H9 (cell line): ENCODE measurements around the gene FIGNL2. TPM values are rescaled to one million over a fixed set of nuclear protein-coding genes. Genes with fewer than 3 reads are reported as not detected.

Experiments
- DNase-seq: peaks from one replicate; pipeline ENCODE4 v3.0.0-alpha.2; 2017
- H2AFZ ChIP-seq: one replicate; pipeline ENCODE4 v1.6.1; 2013; ENCODE audit warnings: mild to moderate bottlenecking, low read length, control low read depth, moderate library complexity
- H2AK5ac ChIP-seq: 2 replicates; pipeline ENCODE4 v1.6.1; 2013; ENCODE audit warnings: low read length, control low read depth, mixed read lengths; ENCODE audit not compliant: insufficient read length
- H2BK120ac ChIP-seq: one replicate; pipeline ENCODE4 v1.6.1; 2013; ENCODE audit warnings: low read depth, mild to moderate bottlenecking, low read length, control low read depth, inconsistent platforms; ENCODE audit not compliant: poor library complexity, severe bottlenecking
- H2BK12ac ChIP-seq: 2 replicates; pipeline ENCODE4 v1.6.1; 2013; ENCODE audit warnings: low read length, control low read depth, mixed read lengths, low read depth; ENCODE audit not compliant: insufficient read length
- H2BK15ac ChIP-seq: 2 replicates; pipeline ENCODE4 v1.6.1; 2013; ENCODE audit warnings: low read depth, low read length, control low read depth
- H2BK20ac ChIP-seq: one replicate; pipeline ENCODE4 v1.6.1; 2013; ENCODE audit warnings: low read depth, mild to moderate bottlenecking, low read length, control low read depth, inconsistent platforms; ENCODE audit not compliant: poor library complexity, severe bottlenecking
- H2BK5ac ChIP-seq: 2 replicates; pipeline ENCODE4 v1.6.1; 2013; ENCODE audit warnings: low read length, control low read depth, mixed read lengths; ENCODE audit not compliant: insufficient read length
- H3K14ac ChIP-seq: 2 replicates; pipeline ENCODE4 v1.6.1; 2013; ENCODE audit warnings: low read length, control low read depth; ENCODE audit not compliant: insufficient read depth
- H3K18ac ChIP-seq: 2 replicates; pipeline ENCODE4 v1.6.1; 2013; ENCODE audit warnings: low read depth, mild to moderate bottlenecking, mixed read lengths, low read length, control low read depth; ENCODE audit not compliant: insufficient read length
- H3K23ac ChIP-seq: 2 replicates; pipeline ENCODE4 v1.6.1; 2013; ENCODE audit warnings: low read length, control low read depth, mixed read lengths, low read depth; ENCODE audit not compliant: insufficient read length
- H3K23me2 ChIP-seq: 2 replicates; pipeline ENCODE4 v1.6.1; 2013; ENCODE audit warnings: low read depth, mild to moderate bottlenecking, mixed read lengths, low read length, control low read depth; ENCODE audit not compliant: insufficient read length, poor library complexity, severe bottlenecking
- H3K27ac ChIP-seq: 2 replicates; pipeline ENCODE4 v1.5.1; 2013; ENCODE audit warnings: low read length, control low read depth, mixed read lengths, low read depth; ENCODE audit not compliant: insufficient read length
- H3K27me3 ChIP-seq: 2 replicates; pipeline ENCODE4 v1.6.1; 2013; ENCODE audit warnings: low read length, control low read depth, inconsistent platforms; ENCODE audit not compliant: insufficient read depth
- H3K4ac ChIP-seq: 2 replicates; pipeline ENCODE4 v1.6.1; 2013; ENCODE audit warnings: low read depth, mild to moderate bottlenecking, control low read depth, inconsistent platforms, low read length, moderate library complexity
- H3K4me1 ChIP-seq: 2 replicates; pipeline ENCODE4 v1.6.1; 2013; ENCODE audit warnings: low read length, control low read depth, inconsistent platforms; ENCODE audit not compliant: insufficient read depth
- H3K4me2 ChIP-seq: 2 replicates; pipeline ENCODE4 v1.6.1; 2013; ENCODE audit warnings: low read length, control low read depth, mixed read lengths; ENCODE audit not compliant: insufficient read length, insufficient read depth
- H3K56ac ChIP-seq: 2 replicates; pipeline ENCODE4 v1.6.1; 2013; ENCODE audit warnings: low read depth, mild to moderate bottlenecking, mixed read lengths, low read length, control low read depth; ENCODE audit not compliant: insufficient read length
- H3K79me1 ChIP-seq: 2 replicates; pipeline ENCODE4 v1.6.1; 2013; ENCODE audit warnings: low read depth, mild to moderate bottlenecking, moderate library complexity, low read length, control low read depth, inconsistent platforms; ENCODE audit not compliant: insufficient read depth, poor library complexity, severe bottlenecking
- H3K79me2 ChIP-seq: 2 replicates; pipeline ENCODE4 v1.6.1; 2013; ENCODE audit warnings: low read length, control low read depth, inconsistent platforms; ENCODE audit not compliant: insufficient read depth
- H3K9ac ChIP-seq: 2 replicates; pipeline ENCODE4 v1.6.1; 2013; ENCODE audit warnings: low read length, control low read depth, mixed read lengths; ENCODE audit not compliant: insufficient read length; ENCODE audit errors: extremely low read depth
- H3K9me3 ChIP-seq: one replicate; pipeline ENCODE4 v1.6.1; 2013; ENCODE audit warnings: low read depth, low read length, inconsistent platforms; ENCODE audit not compliant: control insufficient read depth
- H3T11ph ChIP-seq: one replicate; pipeline ENCODE4 v1.6.1; 2013; ENCODE audit warnings: mild to moderate bottlenecking, low read length, control low read depth, inconsistent platforms
- H4K20me1 ChIP-seq: one replicate; pipeline ENCODE4 v1.6.1; 2013; ENCODE audit not compliant: control insufficient read depth, insufficient read length, insufficient read depth
- H4K5ac ChIP-seq: 2 replicates; pipeline ENCODE4 v1.6.1; 2013; ENCODE audit warnings: low read depth, mild to moderate bottlenecking, mixed read lengths, low read length, control low read depth; ENCODE audit not compliant: insufficient read length
- H4K8ac ChIP-seq: replicated peaks from 2 replicates; pipeline ENCODE4 v1.6.1; 2013; ENCODE audit warnings: low read length, control low read depth, mixed read lengths, low read depth; ENCODE audit not compliant: insufficient read length
- H4K91ac ChIP-seq: 2 replicates; pipeline ENCODE4 v1.6.1; 2013; ENCODE audit warnings: low read depth, mild to moderate bottlenecking, moderate library complexity, mixed read lengths, low read length, control low read depth; ENCODE audit not compliant: insufficient read length
- H3K27ac Mint-ChIP-seq, 3 experiments: 2 replicates in 2 of 3; 3 replicates in 1 of 3; pipeline ENCODE4 v1.8.0; 2020 to 2021; ENCODE audit warnings: mixed read lengths in 3 of 3, mild to moderate bottlenecking in 1 of 3, moderate library complexity in 1 of 3
- H3K27me3 Mint-ChIP-seq: 2 replicates; pipeline ENCODE4 v1.8.0; 2021; ENCODE audit warnings: low read depth, mild to moderate bottlenecking, moderate library complexity, mixed read lengths
- H3K36me3 Mint-ChIP-seq, 3 experiments: 2 replicates in 2 of 3; 3 replicates in 1 of 3; pipeline ENCODE4 v1.8.0; 2020 to 2021; ENCODE audit warnings: low read depth in 3 of 3, mixed read lengths in 3 of 3; ENCODE audit not compliant: insufficient read depth in 1 of 3
- H3K4me1 Mint-ChIP-seq, 2 experiments: 2 replicates each; pipeline ENCODE4 v1.8.0; 2020; ENCODE audit warnings: mixed read lengths in 2 of 2
- H3K4me3 Mint-ChIP-seq, 2 experiments: 2 replicates in 1 of 2; 3 replicates in 1 of 2; pipeline ENCODE4 v1.8.0; 2020 to 2021; ENCODE audit warnings: mild to moderate bottlenecking in 2 of 2, mixed read lengths in 2 of 2, moderate library complexity in 1 of 2
- H3K9me3 Mint-ChIP-seq, 2 experiments: 2 replicates in 1 of 2; 3 replicates in 1 of 2; pipeline ENCODE4 v1.8.0; 2020; ENCODE audit warnings: mild to moderate bottlenecking in 2 of 2, mixed read lengths in 2 of 2, moderate library complexity in 1 of 2
- CTCF ChIP-seq: fragments of 200-600 bp; sonication (generic); conservative IDR thresholded peaks from 3 replicates; pipeline ENCODE4 v1.8.0; 2021; ENCODE audit warnings: antibody characterized with exemption, mild to moderate bottlenecking
- WGBS: extraction: QIAGEN DNeasy Blood & Tissue Kit; methylation state at CpG from one replicate; pipeline ENCODE4 v1.1.7; 2013; ENCODE audit warnings: missing lambda C conversion rate, low lambda C conversion rate, mixed read lengths; ENCODE audit not compliant: insufficient read length; ENCODE audit errors: extremely low coverage; 5-methylcytosine and 5-hydroxymethylcytosine counted together
- total RNA-seq: library from RNA; stranded (reverse); gene quantifications from 2 replicates; pipeline ENCODE4 v1.2.1, GENCODE V29; 2021

FIGNL2 gene
- total RNA-seq, 1 experiment from 2014 or later = 19.7 TPM

GRCh38 chr12:51773145-51773869, 75.2 kb downstream of the FIGNL2 start:
- no peaks in the 10 kb centered on the region for H3K27me3 ChIP-seq
- H3K4me3 Mint-ChIP-seq = no peak overlapping the region
- H3K9me3 Mint-ChIP-seq = no peaks in the 10 kb centered on the region

More at GRCh38 chr12:51773145-51773869, 75.2 kb downstream of the FIGNL2 start:
- no peak overlapping the region for H3K56ac ChIP-seq
- no peaks in the 10 kb centered on the region for H3K23me2 ChIP-seq
- H3K27ac Mint-ChIP-seq = no peak overlapping the region
- no peak overlapping the region for H2AK5ac ChIP-seq
- no peak overlapping the region for H2BK12ac ChIP-seq
- H2BK15ac ChIP-seq = no peak overlapping the region
- no peak overlapping the region for H4K91ac ChIP-seq
- H3K14ac ChIP-seq = no peak overlapping the region
- TF ChIP-seq CTCF = no peak
- H4K20me1 ChIP-seq = no peaks in the 10 kb centered on the region
- H3K18ac ChIP-seq = no peak overlapping the region
- H3K4ac ChIP-seq = no peak overlapping the region
- WGBS = no CpG with 5 or more reads among the region's 2 CpGs
- no peaks in the 10 kb centered on the region for H3K4me1 ChIP-seq
- H3K27ac ChIP-seq = no peak overlapping the region
- H3K79me1 ChIP-seq = no peaks in the 10 kb centered on the region
- no peaks in the 10 kb centered on the region for H3K4me1 Mint-ChIP-seq
- no peak overlapping the region for H2BK120ac ChIP-seq
- H4K8ac ChIP-seq = no peak overlapping the region
- peaks cover 38 to 57% (median 57%) of the 10 kb centered on the region in 3 experiments for H3K36me3 Mint-ChIP-seq
- H2BK20ac ChIP-seq = no peak overlapping the region
- no peak overlapping the region for H3K4me2 ChIP-seq
- H4K5ac ChIP-seq = no peak overlapping the region
- DNase-seq = no peak
- no peaks in the 10 kb centered on the region for H3K79me2 ChIP-seq
- no peaks in the 10 kb centered on the region for H3K27me3 Mint-ChIP-seq
- no peaks in the 10 kb centered on the region for H3K9me3 ChIP-seq
- no peak overlapping the region for H2AFZ ChIP-seq
- no peak overlapping the region for H2BK5ac ChIP-seq
- no peak overlapping the region for H3K23ac ChIP-seq
- H3K9ac ChIP-seq = no peak overlapping the region
- H3T11ph ChIP-seq = no peak overlapping the region
